GM12892 (cell line): ENCODE results near the gene NLRP2B.

Experiments
- POLR2A ChIP-seq: IDR thresholded peaks from 2 replicates; pipeline ENCODE4 v1.6.1; 2011; ENCODE audit warnings: low read depth, low read length, control low read depth
- POLR2AphosphoS5 ChIP-seq: IDR thresholded peaks from 2 replicates; pipeline ENCODE4 v1.6.1; 2011; ENCODE audit warnings: low read depth, low read length, control low read depth
- TAF1 ChIP-seq: IDR thresholded peaks from 2 replicates; pipeline ENCODE4 v1.6.1; 2011; ENCODE audit warnings: low read depth, mild to moderate bottlenecking, control low read depth, low read length, borderline replicate concordance

DNA sequence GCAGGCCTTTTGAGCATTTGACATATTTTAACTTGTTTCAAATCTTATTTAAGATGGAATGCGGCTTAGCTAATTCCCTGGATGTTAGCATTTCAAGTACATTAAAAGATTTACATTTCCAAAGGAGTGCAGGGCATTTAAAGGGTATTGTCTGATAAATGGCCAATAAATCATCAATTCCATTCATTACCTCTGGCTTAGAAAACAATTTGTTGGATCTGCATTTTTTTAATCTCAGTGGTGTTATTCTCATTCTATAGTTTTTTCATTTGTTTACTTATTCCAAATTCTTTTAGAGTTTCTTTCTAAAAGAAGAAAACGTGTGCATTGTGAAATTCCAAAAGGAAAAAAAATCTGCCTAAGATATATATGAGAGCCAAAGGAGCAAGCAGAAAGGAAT is 1.3 kb upstream of the NLRP2B start:
- no peak for TF ChIP-seq TAF1
- no peak for TF ChIP-seq POLR2A
- no peak for TF ChIP-seq POLR2AphosphoS5
